ENCODE data around the gene BACE1-AS. TPM values are rescaled to one million over a fixed set of nuclear protein-coding genes. Genes with fewer than 3 reads are reported as not detected.

BACE1-AS gene
- total RNA-seq, 3 donors from 2014 or later (not counting 1 experiment from before 2014, with no cell fraction given): 2.1 to 4.1 (median 2.4) TPM

- no peak overlapping the region for H3K4me3 Mint-ChIP-seq
- Histone ChIP-seq H3K36me3 (ENCODE audit: control insufficient read depth, insufficient read depth, low read length) (no peaks in the 10 kb centered on the region), H3K4me1 (ENCODE audit: control insufficient read depth, insufficient read depth, low read length) (no peaks in the 10 kb centered on the region), H3K9me3 (ENCODE audit: control insufficient read depth, insufficient read depth, low read length) (no peaks in the 10 kb centered on the region), H3K27ac (ENCODE audit: low read length) (no peak overlapping the region), H3K4me3 (ENCODE audit: low read length) (no peak overlapping the region), H3K27me3 (ENCODE audit: control insufficient read depth, insufficient read depth, low read length) (no peaks in the 10 kb centered on the region)
- ATAC-seq (no peak), DNase-seq (no peak)
- H3K27me3 Mint-ChIP-seq (ENCODE audit: low read depth in 2 of 2): no peaks in the 10 kb centered on the region
- no peak for TF ChIP-seq CTCF (IDR thresholded peaks at IDR 0.05)
- no peaks in the 10 kb centered on the region for H3K9me3 Mint-ChIP-seq
- intact Hi-C loops (cut with micrococcal nuclease): no loop called here
- H3K36me3 Mint-ChIP-seq: no peaks in the 10 kb centered on the region
- peaks cover 0 to 4% of the 10 kb centered on the region in 2 donors for H3K4me1 Mint-ChIP-seq
- 94% methylated on average over 9 of the region's 9 CpGs for WGBS (ENCODE audit: insufficient coverage)
- no peak overlapping the region for H3K27ac Mint-ChIP-seq
Observed at GRCh38 chr11:117295438-117296137, 4.4 kb downstream of the BACE1-AS start.

- intact Hi-C loops (cut with micrococcal nuclease): no loop called here
- no peaks in the 10 kb centered on the region for H3K9me3 ChIP-seq (ENCODE audit: control insufficient read depth, insufficient read depth, low read length)
- ATAC-seq (no peak), DNase-seq (no peak)
- Mint-ChIP-seq H3K4me1 (peaks cover 0 to 4% of the 10 kb centered on the region in 2 donors), H3K36me3 (no peaks in the 10 kb centered on the region), H3K4me3 (no peak overlapping the region), H3K27me3 (ENCODE audit: low read depth in 2 of 2) (peaks cover 0 to 3% of the 10 kb centered on the region in 2 donors), H3K27ac (no peak overlapping the region), H3K9me3 (no peaks in the 10 kb centered on the region)
- WGBS (ENCODE audit: insufficient coverage): 85% methylated on average over 6 of the region's 6 CpGs
- no peaks in the 10 kb centered on the region for H3K4me1 ChIP-seq (ENCODE audit: control insufficient read depth, insufficient read depth, low read length)
- H3K36me3 ChIP-seq (ENCODE audit: control insufficient read depth, insufficient read depth, low read length): no peaks in the 10 kb centered on the region
- no peak for TF ChIP-seq CTCF (IDR thresholded peaks at IDR 0.05)
- H3K27ac ChIP-seq (ENCODE audit: low read length): no peak overlapping the region
- H3K27me3 ChIP-seq (ENCODE audit: control insufficient read depth, insufficient read depth, low read length): no peaks in the 10 kb centered on the region
- H3K4me3 ChIP-seq (ENCODE audit: low read length): no peak overlapping the region
Observed at GRCh38 chr11:117296881-117297280, 5.7 kb downstream of the BACE1-AS start.

- H3K27me3 ChIP-seq (ENCODE audit: control insufficient read depth, insufficient read depth, low read length): no peaks in the 10 kb centered on the region
- Mint-ChIP-seq H3K4me1 (peaks cover 0 to 4% of the 10 kb centered on the region in 2 donors), H3K36me3 (no peaks in the 10 kb centered on the region), H3K27ac (no peak overlapping the region), H3K27me3 (ENCODE audit: low read depth in 2 of 2) (peaks cover 0 to 3% of the 10 kb centered on the region in 2 donors), H3K4me3 (no peak overlapping the region), H3K9me3 (no peaks in the 10 kb centered on the region)
- H3K4me3 ChIP-seq (ENCODE audit: low read length): no peak overlapping the region
- no peaks in the 10 kb centered on the region for H3K9me3 ChIP-seq (ENCODE audit: control insufficient read depth, insufficient read depth, low read length)
- WGBS (ENCODE audit: insufficient coverage): 97% methylated on average over 8 of the region's 8 CpGs
- H3K27ac ChIP-seq (ENCODE audit: low read length): no peak overlapping the region
- no peaks in the 10 kb centered on the region for H3K36me3 ChIP-seq (ENCODE audit: control insufficient read depth, insufficient read depth, low read length)
- DNase-seq (no peak), ATAC-seq (no peak)
- no peaks in the 10 kb centered on the region for H3K4me1 ChIP-seq (ENCODE audit: control insufficient read depth, insufficient read depth, low read length)
- no peak for TF ChIP-seq CTCF (IDR thresholded peaks at IDR 0.05)
- intact Hi-C loops (cut with micrococcal nuclease): no loop called here
Observed at GRCh38 chr11:117298195-117298594, 7.0 kb downstream of the BACE1-AS start.
